Keratinocyte (primary cell): ENCODE results near the gene MCF2. TPM values are rescaled to one million over a fixed set of nuclear protein-coding genes. Genes with fewer than 3 reads are reported as not detected.

Experiments
- DNase-seq: peaks from one replicate; pipeline ENCODE4 v3.0.0-alpha.2; 2011; ENCODE audit warnings: low read depth, missing footprints, low spot score
- FAIRE-seq: peaks from 2 replicates; lab custom pipeline; 2011; peaks lifted over from hg19 to GRCh38; lab: Jason Lieb, UNC
- H2AFZ ChIP-seq: 2 replicates; pipeline ENCODE4 v1.6.0; 2012; ENCODE audit warnings: low read length, control low read depth, inconsistent platforms; ENCODE audit not compliant: control insufficient read depth
- H3K27ac ChIP-seq: 2 replicates; pipeline ENCODE4 v1.5.1; 2011; ENCODE audit warnings: low read length; ENCODE audit not compliant: control insufficient read depth, insufficient read depth
- H3K27me3 ChIP-seq: 3 replicates; pipeline ENCODE4 v1.6.0; 2011; ENCODE audit warnings: low read length; ENCODE audit not compliant: control insufficient read depth, insufficient read depth; ENCODE audit errors: extremely low read depth
- H3K36me3 ChIP-seq, 2 experiments: 2 replicates in 1 of 2; 3 replicates in 1 of 2; pipeline ENCODE4 v1.5.1; 2011; ENCODE audit warnings: low read length in 2 of 2, mild to moderate bottlenecking in 1 of 2; ENCODE audit not compliant: control insufficient read depth in 2 of 2, insufficient read depth in 2 of 2; ENCODE audit errors: extremely low read depth in 1 of 2
- H3K4me1 ChIP-seq: 3 replicates; pipeline ENCODE4 v1.5.1; 2011; ENCODE audit warnings: low read length; ENCODE audit not compliant: control insufficient read depth, insufficient read depth; ENCODE audit errors: extremely low read depth
- H3K4me2 ChIP-seq: 3 replicates; pipeline ENCODE4 v1.6.0; 2011; ENCODE audit warnings: low read depth, low read length; ENCODE audit not compliant: control insufficient read depth, insufficient read depth; ENCODE audit errors: extremely low read depth
- H3K4me3 ChIP-seq, 3 experiments: fragments of 200-600 bp in 1 of 3; sonication (generic) in 1 of 3; 2 replicates in 2 of 3; 3 replicates in 1 of 3; pipeline ENCODE4 v1.5.1; 2011 to 2016; ENCODE audit warnings: low read length in 3 of 3, mild to moderate bottlenecking in 3 of 3, control low read depth in 2 of 3, inconsistent platforms in 1 of 3, low read depth in 1 of 3, mixed read lengths in 1 of 3, mixed run types in 1 of 3, moderate library complexity in 1 of 3; ENCODE audit not compliant: control insufficient read depth in 2 of 3, insufficient read depth in 2 of 3; ENCODE audit errors: extremely low read depth in 1 of 3
- H3K79me2 ChIP-seq: 2 replicates; pipeline ENCODE4 v1.6.0; 2012; ENCODE audit warnings: low read length; ENCODE audit not compliant: control insufficient read depth, insufficient read depth
- H3K9ac ChIP-seq: 3 replicates; pipeline ENCODE4 v1.6.0; 2011; ENCODE audit warnings: low read length; ENCODE audit not compliant: control insufficient read depth, insufficient read depth; ENCODE audit errors: extremely low read depth
- H3K9me1 ChIP-seq: 3 replicates; pipeline ENCODE4 v1.6.0; 2011; ENCODE audit warnings: low read length; ENCODE audit not compliant: control insufficient read depth, insufficient read depth; ENCODE audit errors: extremely low read depth
- H3K9me3 ChIP-seq: 2 replicates; pipeline ENCODE4 v1.5.1; 2012; ENCODE audit warnings: low read depth, low read length; ENCODE audit not compliant: control insufficient read depth
- H4K20me1 ChIP-seq: 3 replicates; pipeline ENCODE4 v1.6.0; 2011; ENCODE audit warnings: low read length; ENCODE audit not compliant: control insufficient read depth, insufficient read depth; ENCODE audit errors: extremely low read depth
- CTCF ChIP-seq, 3 experiments: IDR thresholded peaks in 1 of 3; conservative IDR thresholded peaks in 1 of 3; optimal IDR thresholded peaks in 1 of 3; 2 replicates in 2 of 3; 3 replicates in 1 of 3; pipeline versions ENCODE3 to v1.5.1; 2011; ENCODE audit warnings: low read length in 3 of 3, mild to moderate bottlenecking in 3 of 3, moderate library complexity in 2 of 3, control low read depth in 1 of 3, inconsistent platforms in 1 of 3; ENCODE audit not compliant: insufficient read depth in 2 of 3; ENCODE audit errors: extremely low read depth in 1 of 3
- EZH2 ChIP-seq: IDR thresholded peaks from one replicate; pipeline ENCODE4 v1.6.1; 2012; ENCODE audit warnings: inconsistent platforms, mild to moderate bottlenecking, low read length, moderate library complexity
- dilution Hi-C: fragments of 300-500 bp; cut with MboI; formaldehyde crosslinking; loops from one replicate; pipeline ENCODE4 v1.7.0; 2020; ENCODE audit warnings: low sequenced_read_pairs; ENCODE audit not compliant: extremely low pct_ligation_motif_present
- polyA minus RNA-seq, 3 experiments: library from RNA; depleted of rRNA, polyadenylated mRNA; stranded (reverse); fragments of >200 nt; gene quantifications; 1 replicate in 1 of 3; 2 replicates in 1 of 3; 3 replicates in 1 of 3; pipeline ENCODE4 v1.2.3, GENCODE V29; 2011
- polyA plus RNA-seq, 5 experiments: library from polyadenylated mRNA; depleted of rRNA in 3 of 5; stranded (reverse) in 3 of 5; stranded (forward) in 1 of 5; unstranded in 1 of 5; fragments of >200 nt; gene quantifications; 1 replicate in 1 of 5; 2 replicates in 3 of 5; 3 replicates in 1 of 5; pipeline versions ENCODE4 v1.2.1 to v1.2.3, GENCODE V29; 2011 to 2012; ENCODE audit warnings: missing spikeins in 2 of 5, low read depth in 1 of 5, low replicate concordance in 1 of 5

Gene MCF2
- polyA plus RNA-seq = 0.26 to 0.75 TPM (median 0.59 TPM) in 3 replicates
- not detected for polyA plus RNA-seq (2011; ENCODE audit: low read depth)
- 0.19 and 0.56 TPM in 2 replicates for polyA plus RNA-seq (2011; cell fraction: cytosol; rRNA removed)
- polyA plus RNA-seq (2011; cell fraction: nucleus; rRNA removed) = 0.52 and 0.99 TPM in 2 replicates
- 0.08 and 0.28 TPM in 2 replicates for polyA plus RNA-seq (2012; ENCODE audit: low replicate concordance)
- 0.23 to 0.45 TPM in 2 of 3 replicates, not detected in the other for polyA minus RNA-seq
- not detected for polyA minus RNA-seq (2011; cell fraction: cytosol; rRNA and poly(A)+ RNA removed)
- polyA minus RNA-seq (2011; cell fraction: nucleus; rRNA and poly(A)+ RNA removed) = 0.39 and 0.42 TPM in 2 replicates

- Histone ChIP-seq H2AFZ (no peak within 1 kb of the TSS), H3K36me3 (no peaks in the 10 kb centered on the region), H3K79me2 (no peaks in the 10 kb centered on the region), H3K9me1 (no peaks in the 10 kb centered on the region), H3K9ac (no peak within 1 kb of the TSS), H4K20me1 (no peaks in the 10 kb centered on the region), H3K4me1 (no peaks in the 10 kb centered on the region), H3K4me2 (no peak within 1 kb of the TSS), H3K27ac (no peak within 1 kb of the TSS), H3K27me3 (no peaks in the 10 kb centered on the region), H3K4me3 (no peak within 1 kb of the TSS), H3K9me3 (no peaks in the 10 kb centered on the region)
- TF ChIP-seq EZH2 = no peak
- TF ChIP-seq CTCF (optimal IDR thresholded peaks at IDR 0.05 in 1 of 3, IDR thresholded peaks at IDR 0.05 in 1 of 3, conservative IDR thresholded peaks at IDR 0.05 in 1 of 3; ENCODE audit: extremely low read depth in 1 of 3, insufficient read depth in 2 of 3, low read length in 3 of 3) = no peak
- DNase-seq (no peak), FAIRE-seq (no peak)
- dilution Hi-C loops = no loop called here
Measured at GRCh38 chrX:139708067-139708466, at the start of gene MCF2. Gene MCF2, minus strand, starts transcription at chrX:139708167. Its CDS starts 56,423 bp downstream, at chrX:139651744.

- no peak for DNase-seq
- dilution Hi-C loops = no loop called here
- H3K27ac ChIP-seq = no peak overlapping the region
Measured at GRCh38 chrX:139751053-139751452, 43.1 kb upstream of the MCF2 start.

More at GRCh38 chrX:139751053-139751452, 43.1 kb upstream of the MCF2 start:
- Histone ChIP-seq H3K79me2 (no peaks in the 10 kb centered on the region), H3K4me3 (no peak overlapping the region), H3K4me1 (no peaks in the 10 kb centered on the region), H4K20me1 (no peaks in the 10 kb centered on the region), H3K36me3 (no peaks in the 10 kb centered on the region), H3K4me2 (no peak overlapping the region), H2AFZ (no peak overlapping the region), H3K27me3 (no peaks in the 10 kb centered on the region), H3K9ac (no peak overlapping the region), H3K9me3 (no peaks in the 10 kb centered on the region), H3K9me1 (no peaks in the 10 kb centered on the region)
- TF ChIP-seq EZH2 = no peak
- TF ChIP-seq CTCF (optimal IDR thresholded peaks at IDR 0.05 in 1 of 3, IDR thresholded peaks at IDR 0.05 in 1 of 3, conservative IDR thresholded peaks at IDR 0.05 in 1 of 3; ENCODE audit: extremely low read depth in 1 of 3, insufficient read depth in 2 of 3, low read length in 3 of 3) = no peak
- no peak for FAIRE-seq
